GM19467 (cell line): Measurements from ENCODE around the gene RPS3.
"Not testable (repeated sequence)": the region's sequence is repeated elsewhere in the genome, so short reads cannot be mapped to it uniquely, and the experiment has no call there.

Experiments
- ATAC-seq: cut with Tn5 transposase; IDR thresholded peaks from one replicate; pipeline ENCODE4 v1.9.1; 2021; ENCODE audit warnings: mild to moderate bottlenecking, moderate library complexity; ENCODE audit not compliant: unreplicated experiment

RPS3 gene

DNA sequence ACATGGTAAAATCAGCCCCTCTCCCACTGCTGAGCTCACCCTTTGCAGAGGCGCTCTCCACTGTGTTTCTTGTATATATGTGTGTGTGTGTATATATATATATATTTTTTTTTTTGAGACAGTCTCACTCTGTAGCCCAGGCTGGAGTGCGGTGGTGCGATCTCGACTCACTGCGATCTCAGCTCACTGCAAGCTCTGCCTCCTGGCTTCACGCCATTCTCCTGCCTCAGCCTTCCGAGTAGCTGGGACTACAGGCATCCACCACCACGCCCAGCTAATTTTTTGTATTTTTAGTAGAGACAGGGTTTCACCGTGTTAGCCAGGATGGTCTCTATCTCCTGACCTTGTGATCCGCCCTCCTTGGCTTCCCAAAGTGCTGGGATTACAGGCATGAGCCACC lies 13.8 kb downstream of the RPS3 start:
- not testable (repeated sequence) for ATAC-seq

DNA sequence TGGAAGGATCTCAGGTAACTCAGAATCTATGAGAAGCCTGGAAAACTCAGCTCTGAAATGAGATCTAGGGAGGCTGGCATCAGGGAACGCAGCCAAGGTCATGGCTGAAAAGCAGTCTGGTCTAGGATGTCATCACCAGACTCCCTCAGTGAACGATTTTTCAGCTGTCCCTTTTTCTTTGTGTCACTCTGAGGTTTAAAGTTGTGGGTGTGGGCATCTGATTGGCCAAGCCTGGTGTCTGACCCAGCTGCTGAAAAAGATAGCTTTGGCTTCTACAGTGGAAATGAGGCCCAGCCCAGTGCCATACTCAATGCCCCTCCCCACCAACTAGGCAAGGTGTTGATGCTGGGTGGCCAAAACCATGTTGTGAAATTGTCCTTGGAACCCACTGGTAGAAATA lies 14.5 kb downstream of the RPS3 start:
- no peak for ATAC-seq

DNA sequence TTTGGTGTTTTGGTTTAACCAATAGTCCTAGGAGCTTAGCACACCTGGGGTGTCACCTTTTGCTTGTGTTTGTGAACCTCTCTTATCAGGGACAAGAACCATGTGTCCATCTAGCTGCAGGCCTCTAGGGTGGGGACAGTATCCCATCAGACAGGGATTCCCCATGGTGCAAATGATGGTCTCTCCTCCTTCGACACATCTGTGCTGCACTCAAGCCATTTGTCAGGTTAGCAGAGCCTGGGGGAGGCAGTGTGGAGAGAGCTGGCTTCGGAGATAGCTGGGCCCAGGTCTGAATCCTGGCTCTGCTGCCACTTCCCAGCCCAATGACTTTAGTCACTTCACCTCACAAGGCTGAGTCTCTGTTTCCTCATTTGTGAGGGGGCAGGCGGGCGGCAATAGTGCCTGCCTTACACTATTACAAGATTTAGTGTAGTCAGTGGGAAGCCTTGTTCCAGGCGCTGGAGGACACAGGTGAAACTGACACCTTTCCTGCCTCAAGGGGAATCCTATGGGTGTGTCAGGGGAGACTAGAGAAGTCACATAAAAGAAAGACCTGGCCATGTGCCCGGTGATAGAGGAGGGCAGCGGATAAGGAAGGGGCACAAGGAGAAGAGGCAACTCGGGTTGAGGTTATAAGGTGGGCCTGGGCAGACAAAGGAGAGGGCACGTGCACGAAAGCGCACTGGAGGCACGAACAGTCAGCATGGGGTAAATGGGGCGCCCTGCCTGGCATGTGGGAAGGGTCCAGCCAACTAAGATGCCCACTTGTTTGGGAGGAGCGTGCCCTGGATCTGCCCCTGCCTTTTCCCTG lies 21.1 kb downstream of the RPS3 start:
- no peak for ATAC-seq

DNA sequence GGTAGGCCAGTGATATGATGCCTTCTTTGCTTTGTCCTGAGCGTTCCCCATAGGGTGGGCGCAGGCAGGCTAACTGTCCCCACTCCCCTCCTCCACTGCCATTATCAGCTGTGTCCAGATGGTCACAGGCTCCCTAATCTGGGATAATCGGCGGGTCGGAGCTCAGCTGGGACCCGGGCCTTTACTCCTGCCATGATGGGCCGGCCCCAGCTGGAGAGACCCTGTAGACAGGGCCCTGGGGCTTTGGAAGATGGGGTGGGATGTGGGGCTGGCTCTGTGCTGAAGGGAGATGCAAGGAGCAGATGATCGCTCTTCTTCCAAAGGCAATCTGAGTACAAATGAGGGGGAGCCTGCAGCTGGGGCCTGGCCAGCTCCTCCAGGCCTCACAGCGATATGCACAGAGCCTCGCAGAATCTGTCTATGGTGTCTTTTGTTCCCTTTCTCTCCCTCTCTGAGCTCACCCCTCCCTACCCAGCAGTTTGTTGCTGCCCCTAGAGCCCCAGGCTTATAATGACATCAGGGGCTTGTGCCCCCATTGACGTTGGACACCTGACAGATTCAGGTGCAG lies 21.8 kb downstream of the RPS3 start:
- no peak for ATAC-seq

DNA sequence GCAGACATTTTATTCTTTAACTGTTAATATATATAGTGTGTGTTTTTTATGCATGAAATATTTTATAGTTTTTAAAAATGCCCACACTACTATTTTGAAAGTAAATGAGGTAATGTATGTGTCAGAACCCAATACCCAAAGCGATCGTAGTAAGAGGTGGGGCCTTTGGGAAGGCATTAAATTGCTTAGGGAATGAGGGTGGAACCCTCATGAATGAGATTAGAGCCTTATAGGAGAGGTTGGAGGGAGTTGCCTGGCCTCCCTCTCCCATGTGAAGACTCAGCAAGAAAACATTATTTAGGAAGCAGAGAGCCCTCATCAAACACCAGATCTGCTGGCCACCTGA lies 22.6 kb downstream of the RPS3 start:
- no peak for ATAC-seq

DNA sequence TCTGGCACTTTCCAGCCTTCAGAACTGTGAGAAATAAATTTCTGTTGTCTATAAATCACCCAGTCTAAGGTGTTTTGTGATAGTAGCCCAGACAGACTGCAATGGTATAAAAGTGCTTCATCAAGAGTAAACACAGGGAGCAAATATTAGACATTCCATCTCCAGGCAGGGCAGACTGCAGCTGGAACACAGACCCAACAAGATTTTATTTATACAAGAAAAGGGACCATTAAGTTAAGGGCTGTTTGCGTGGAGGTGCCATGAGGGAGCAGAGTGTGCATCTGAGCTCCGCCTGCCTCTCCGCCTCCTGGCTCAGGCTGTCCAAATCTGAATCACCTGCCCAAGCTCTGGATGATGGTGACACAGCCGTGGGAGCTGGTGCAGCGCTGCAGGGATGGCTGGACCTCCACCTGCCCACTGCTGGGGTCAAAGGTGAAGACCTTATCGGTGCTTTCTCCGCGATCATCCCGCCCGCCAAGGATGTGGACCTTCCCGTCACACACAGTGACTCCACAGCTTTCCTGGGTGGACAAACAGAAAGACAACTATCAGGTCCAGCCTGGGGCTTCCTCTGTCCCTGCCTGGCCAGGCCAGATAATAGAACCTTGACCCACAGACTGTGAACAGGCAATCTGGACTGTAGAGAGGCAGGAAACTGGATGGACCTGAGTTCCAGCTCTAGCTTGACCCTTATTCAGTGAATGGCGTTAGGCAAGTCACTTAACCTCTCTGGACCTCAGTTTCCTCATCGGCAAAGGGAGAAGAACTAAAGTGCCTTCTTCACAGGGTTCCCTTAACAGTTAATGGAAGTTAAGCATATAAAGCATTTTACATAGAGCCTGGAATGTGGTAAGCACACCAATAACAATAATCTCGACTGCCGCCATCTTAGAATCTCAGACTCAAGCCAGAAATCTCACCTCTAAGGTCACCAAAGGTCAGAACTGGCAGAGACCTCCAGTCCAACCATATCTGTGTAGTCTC lies 23.2 kb downstream of the RPS3 start:
- ATAC-seq, result no peak

DNA sequence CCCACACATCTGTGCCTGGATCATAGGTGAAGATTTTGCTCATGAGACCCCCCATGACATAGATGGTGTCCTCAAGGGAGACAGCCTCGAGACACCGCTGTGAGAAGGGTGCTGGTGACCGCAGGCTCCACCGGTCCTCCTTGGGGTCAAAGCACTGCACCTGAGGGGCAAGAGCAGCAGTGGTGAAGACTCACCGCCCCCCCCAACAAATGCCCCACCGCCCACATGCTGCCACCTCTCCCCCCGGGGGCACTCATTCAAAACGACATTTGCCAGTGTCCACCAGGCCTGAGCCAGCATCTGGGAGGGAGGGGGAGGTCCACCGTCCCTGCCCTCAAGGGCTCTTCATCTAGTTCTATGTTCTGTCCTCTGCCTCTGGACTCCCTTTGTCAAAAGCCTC lies 24.4 kb downstream of the RPS3 start:
- no peak for ATAC-seq

DNA sequence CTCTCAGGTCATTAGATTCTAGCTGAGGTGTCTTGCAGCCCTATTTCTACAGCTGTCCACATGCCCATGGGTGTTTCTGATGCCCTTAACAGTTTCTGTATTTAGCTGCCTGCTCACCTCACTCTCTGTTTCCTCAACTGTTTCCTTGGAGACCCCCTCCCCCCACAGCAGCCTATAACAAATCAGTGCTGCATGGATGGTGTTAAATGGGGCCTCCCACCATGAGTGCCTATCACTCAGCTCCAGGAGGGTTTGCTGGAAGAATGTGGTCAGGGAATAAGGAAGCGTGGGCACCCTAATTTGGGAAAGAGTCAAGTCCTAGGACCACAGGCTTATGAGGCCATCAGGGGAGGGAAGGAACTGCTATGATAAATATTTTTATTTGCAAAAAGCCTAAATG lies 25.1 kb downstream of the RPS3 start:
- no peak for ATAC-seq

DNA sequence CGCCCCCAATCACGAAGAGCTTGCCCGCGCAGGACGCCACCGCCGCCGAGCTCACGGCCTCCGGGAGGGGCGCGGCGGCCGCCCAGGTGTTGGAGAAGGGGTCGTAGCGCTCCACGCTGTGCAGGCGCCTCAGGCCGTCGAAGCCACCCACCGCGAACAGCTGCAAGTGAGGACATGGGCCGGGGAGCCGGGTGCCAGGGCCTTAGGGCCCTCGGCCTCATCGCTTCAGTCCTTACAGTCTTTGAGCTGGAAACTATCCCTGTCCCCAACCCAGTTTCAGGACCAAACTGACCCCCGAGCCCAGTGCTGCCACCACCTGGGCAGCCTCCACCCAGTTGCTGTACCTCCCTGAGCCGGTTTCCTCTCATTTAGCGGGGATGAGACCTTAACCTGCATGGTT lies 26.1 kb downstream of the RPS3 start:
- no peak for ATAC-seq

DNA sequence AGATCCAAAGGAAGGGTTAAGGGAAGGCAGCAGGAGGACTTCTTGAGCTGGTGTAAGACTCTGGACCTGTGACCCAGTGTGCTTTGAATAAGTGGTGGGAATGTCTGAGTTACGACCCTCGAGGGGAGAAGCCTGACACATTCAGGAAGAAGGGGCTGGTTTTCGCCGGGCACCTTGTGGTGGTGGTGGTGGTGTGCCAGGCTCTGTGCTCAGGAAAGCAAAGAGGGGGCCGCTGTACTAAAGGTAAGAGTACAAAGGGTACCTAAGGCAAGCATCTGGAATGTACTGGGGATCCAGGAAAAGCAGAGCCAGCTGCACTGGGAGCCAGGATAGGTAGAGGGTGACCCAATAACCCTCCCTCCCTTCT lies 27.4 kb downstream of the RPS3 start:
- ATAC-seq, result no peak

DNA sequence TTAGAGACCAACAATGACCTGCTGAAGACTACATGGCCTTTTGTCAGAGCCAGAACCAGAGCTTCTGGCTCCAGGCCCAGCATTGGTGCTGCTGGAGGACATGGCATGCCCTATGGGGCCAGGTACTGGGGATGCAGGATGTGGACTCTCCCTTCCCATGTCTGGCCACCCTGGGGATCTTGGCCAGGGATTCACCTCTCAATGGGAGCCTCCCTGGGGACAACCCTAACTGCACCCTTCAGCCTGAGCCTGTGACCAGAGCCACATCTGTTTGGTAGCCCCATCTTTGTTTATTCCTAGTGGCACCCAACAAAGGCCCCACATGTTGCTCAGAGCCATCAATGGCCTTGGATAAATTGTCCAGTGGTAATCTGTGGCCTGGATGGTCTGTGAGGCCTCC lies 27.9 kb downstream of the RPS3 start:
- ATAC-seq, result no peak

DNA sequence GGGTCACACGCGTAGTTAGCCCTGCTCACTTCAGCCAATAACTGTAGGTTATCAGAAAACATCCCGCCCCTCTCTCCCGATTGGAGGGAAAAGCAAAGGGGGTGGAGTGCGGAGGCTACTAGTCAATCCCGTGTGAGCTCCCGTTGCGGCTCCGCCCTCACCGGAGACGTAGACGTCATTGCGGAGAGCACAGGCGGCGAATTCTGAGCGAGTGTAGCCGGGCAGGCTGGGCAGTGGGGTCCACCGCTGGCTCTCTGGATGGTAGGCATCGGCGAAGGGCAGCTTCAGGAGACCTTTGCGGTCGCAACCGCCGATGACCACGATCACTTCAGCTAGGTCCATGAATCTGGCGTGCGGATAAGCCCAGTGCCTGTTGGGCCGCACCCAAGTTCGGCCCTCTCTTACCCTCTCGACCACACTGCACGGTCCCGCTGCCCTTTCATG lies 29.0 kb downstream of the RPS3 start:
- no peak for ATAC-seq

DNA sequence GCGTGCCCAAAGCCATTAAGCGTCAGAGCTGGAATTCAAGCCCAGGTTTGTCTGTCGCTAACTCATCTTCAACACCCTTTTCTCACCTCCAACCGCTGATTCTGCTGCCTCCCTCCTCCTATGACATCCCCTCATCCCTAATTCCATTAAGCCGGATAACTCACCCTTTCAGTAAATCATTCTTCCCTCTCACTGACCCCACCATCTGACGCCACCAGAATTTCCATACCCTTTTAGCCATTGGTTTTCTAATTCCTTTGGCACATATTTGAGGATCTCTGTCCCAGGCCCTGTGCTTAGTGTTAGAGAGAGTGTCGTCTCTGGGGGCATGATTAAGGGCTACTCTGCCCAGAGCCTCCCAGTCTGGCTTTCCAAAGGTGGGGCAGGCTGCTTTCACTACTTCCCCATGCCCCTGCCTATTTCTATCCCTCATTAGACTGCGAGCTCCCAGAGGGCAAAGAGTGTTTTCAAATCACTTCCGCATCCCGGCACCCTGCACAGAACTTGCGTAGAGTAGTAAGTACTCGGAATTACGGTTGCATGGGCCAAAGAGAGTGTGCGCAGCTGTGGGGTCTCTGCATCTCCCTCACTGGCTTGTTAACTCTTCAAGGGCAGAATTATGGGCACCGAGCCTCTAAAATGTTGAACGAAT lies 29.8 kb downstream of the RPS3 start:
- ATAC-seq, result no peak

DNA sequence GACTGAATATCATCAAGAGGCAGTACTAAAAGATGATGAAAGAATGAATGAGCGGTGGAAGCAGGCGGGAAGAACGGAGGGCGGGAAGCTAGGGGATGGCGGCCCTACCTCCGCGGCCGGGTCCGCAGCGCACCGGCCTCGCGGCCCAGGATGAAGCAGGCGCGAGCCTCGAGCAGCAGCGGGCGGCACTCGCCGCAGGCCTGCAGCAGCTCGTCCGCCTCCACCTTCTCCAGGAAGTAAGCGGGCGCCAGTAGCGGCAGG lies 30.3 kb downstream of the RPS3 start:
- no peak for ATAC-seq

DNA sequence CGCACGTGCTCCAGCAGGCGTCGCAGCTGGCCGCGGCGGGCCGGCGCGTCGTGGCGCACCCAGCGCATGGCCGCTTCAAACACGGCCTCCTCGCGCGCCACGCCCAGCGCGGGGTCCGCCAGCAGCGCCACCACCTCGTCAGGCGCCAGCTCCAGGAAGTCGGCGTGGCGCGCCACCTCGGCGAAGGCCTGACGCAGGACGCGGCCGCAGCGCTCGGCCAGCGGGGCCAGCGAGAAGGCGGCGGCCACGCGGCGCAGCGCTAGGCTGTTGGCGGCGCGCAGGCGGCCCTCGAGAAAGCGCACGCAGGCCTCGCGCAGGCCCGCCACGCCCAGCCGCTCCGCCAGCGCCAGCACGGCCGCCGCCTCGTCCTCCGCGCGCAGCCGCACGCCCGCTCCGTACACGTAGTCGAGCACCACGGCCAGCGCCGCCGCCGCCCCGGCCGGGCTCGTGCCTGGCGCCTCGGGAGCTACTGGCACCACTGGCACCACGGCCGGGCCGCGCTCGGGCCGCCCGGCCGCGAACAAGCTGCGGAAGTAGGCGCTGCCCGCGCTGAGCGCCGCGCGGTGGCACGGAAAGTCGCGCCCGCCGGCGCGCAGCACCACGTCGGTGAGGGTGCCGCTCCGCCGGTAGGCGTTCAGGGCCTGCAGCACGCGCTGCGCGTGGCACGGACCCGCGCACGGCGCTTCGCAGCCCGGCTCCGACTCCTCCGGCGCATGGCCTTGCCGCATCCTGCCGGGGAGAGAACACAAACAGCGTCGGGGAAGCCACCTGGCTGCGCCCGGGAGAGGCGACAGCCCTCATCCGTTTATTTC lies 30.8 kb downstream of the RPS3 start:
- peak; percentile 48 for ATAC-seq

DNA sequence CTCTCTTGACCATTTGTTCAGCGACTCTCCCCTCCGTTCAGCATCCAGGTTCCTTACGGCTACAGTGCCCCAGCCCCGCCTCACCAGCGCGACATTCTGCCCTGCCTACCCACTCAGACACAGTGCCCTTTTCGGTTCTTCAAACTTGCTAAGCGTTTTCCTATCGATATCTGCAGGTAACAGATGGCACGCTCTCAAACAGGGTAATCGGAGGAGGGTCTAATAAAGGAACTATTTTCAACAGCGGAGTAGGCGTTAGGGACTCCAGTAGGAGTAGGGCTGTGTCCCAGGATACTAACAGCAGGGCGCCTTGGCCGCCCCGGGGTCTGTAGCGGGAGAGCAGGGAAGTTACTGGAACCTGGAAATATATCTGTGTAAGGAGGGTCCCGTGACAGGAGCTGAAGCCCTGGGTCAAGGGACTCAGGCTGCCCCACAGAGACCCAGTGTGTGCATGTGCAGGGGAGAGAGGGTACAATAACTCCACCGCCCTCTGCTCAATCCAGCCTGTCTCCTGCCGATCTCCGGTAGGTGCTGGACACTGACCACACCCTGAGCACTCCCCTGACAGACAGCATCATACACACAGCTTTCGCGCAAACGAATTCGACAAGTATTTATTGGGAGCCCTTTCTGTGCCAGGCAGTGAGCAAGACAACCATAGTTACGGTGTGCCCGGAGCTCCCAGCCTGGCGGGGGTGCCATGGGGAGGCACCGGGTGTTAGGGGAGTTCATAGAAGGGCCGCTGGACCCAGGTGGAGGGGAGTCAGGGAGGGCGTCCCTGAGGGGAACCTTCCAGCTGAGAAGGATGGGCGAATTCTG lies 31.6 kb downstream of the RPS3 start:
- ATAC-seq, result no peak

DNA sequence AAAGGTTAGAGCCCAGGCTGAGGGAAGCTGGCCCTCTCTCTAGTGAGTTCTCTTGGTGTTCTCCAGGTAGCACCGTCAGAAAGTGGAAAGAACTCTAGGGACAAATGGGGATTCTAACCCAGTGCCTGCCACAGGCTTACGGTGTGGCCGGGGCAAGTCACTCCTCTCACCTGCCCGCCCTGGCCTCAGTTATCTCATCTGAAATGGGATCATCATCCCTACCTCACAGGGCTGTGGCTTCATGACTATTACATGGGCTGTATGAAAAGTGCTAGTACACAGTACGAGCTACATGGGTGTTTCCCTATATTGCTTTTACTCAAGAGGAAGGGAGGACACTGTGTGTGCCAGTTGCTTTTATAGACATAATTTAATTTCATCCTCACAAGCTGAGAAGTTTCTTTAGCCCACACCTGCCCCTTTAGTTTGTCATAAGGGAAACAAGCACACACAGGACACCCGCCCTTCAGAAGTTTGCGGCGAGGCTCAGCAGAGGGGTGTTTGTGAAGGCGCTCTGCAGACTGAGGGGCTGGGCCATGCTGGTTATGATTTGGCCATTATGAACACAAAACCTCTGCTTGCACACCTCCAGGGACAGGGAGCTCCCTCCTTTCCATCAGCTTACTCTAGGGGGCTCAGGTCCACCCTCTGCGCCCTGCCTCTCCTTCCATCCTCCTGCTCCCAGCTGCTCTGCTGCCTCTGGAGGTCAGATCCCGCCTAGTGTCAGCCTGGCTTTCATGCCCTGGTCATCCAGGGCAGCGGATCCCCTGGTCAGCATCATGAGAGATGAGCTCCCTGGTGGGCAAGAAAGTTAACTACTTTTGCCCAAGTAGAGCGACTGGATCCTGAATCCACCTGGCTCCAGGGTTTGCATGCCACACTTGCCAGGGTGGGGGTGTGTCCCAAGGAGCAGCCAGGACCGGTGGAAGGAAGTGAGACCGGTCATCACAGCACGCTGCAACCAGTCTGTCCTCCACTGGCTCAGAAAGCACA lies 32.5 kb downstream of the RPS3 start:
- ATAC-seq, result no peak

DNA sequence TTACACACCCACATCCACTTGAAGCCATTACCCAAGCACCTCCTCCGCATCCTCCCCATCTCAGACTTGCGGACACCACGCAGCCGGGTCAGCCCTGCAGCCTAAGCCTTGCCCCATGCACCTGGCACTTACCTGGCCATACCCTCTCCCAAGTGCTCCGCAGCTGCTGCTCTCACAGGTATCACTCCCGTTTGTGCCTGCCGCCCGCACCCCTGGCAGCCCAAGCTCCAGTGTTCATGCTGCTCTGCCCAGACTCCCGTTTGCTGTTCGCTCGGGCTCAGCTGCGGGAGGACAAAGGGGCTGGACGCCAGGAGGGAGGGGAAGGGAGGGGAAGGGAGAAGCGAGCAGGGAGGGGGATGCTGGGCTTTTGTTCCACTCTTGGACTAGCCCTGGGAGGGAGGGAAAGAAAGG lies 33.6 kb downstream of the RPS3 start, which contains the start of gene KLHL35:
Gene KLHL35, minus strand, starts transcription at position 293 of the 411 bp plus-strand sequence. CDS start 2,574 bp downstream, outside the sequence.
- ATAC-seq, result no peak
